Activated T-cell treated with anti-CD3 and anti-CD28 coated beads, Interleukin-2, amount 50 U/mL, for 72 hours (primary cell): ENCODE data around the gene KRT222. TPM values are rescaled to one million over a fixed set of nuclear protein-coding genes. Genes with fewer than 3 reads are reported as not detected.

Experiments
- ATAC-seq, 2 donors: fragments of 150-1000 bp; cut with Tn5 transposase; replicated peaks in 1 of 2; 2 replicates each; pipeline ENCODE4 v1.10.0; 2021; ENCODE audit warnings: moderate library complexity in 2 of 2, mild to moderate bottlenecking in 1 of 2
- DNase-seq, 2 donors: peaks; one replicate each; pipeline ENCODE4 v3.0.0; 2021 to 2022; ENCODE audit warnings: mixed read lengths in 1 of 2
- H3K27ac Mint-ChIP-seq: one replicate; pipeline ENCODE4 v1.8.0; 2022; ENCODE audit warnings: mild to moderate bottlenecking, moderate library complexity, mixed read lengths
- H3K27me3 Mint-ChIP-seq: one replicate; pipeline ENCODE4 v1.8.0; 2022; ENCODE audit warnings: low read depth, mixed read lengths
- H3K36me3 Mint-ChIP-seq, 2 donors: one replicate each; pipeline ENCODE4 v1.8.0; 2022; ENCODE audit warnings: mixed read lengths in 2 of 2, mild to moderate bottlenecking in 1 of 2; ENCODE audit not compliant: insufficient read depth in 2 of 2
- H3K4me1 Mint-ChIP-seq: one replicate; pipeline ENCODE4 v1.8.0; 2022; ENCODE audit warnings: low read depth, mixed read lengths
- H3K4me3 Mint-ChIP-seq, 2 donors: one replicate each; pipeline ENCODE4 v1.8.0; 2022; ENCODE audit warnings: mild to moderate bottlenecking in 2 of 2, mixed read lengths in 2 of 2, moderate library complexity in 2 of 2
- H3K9me3 Mint-ChIP-seq, 2 donors: one replicate each; pipeline ENCODE4 v1.8.0; 2022; ENCODE audit warnings: mixed read lengths in 2 of 2
- total RNA-seq, 2 donors: library from RNA; stranded (reverse); gene quantifications; one replicate each; pipeline ENCODE4 v1.2.3, GENCODE V29; 2022

The KRT222 gene
- total RNA-seq, 2 donors from 2014 or later = not detected

- DNase-seq = peak; percentile 55 to 64
- H3K27me3 Mint-ChIP-seq = no peaks in the 10 kb centered on the region
- ATAC-seq = peak; percentile 50 to 57
- H3K4me3 Mint-ChIP-seq = peak overlapping the region; percentile 89 to 93
- H3K9me3 Mint-ChIP-seq = no peaks in the 10 kb centered on the region
- peaks cover 40% of the 10 kb centered on the region for H3K4me1 Mint-ChIP-seq
- peaks cover 7 to 29% of the 10 kb centered on the region in 2 donors for H3K36me3 Mint-ChIP-seq
- H3K27ac Mint-ChIP-seq = peak overlapping the region; percentile 98
These were observed 18.0 kb downstream of the KRT222 start for GRCh38 chr17:40646791-40647623.

DNA sequence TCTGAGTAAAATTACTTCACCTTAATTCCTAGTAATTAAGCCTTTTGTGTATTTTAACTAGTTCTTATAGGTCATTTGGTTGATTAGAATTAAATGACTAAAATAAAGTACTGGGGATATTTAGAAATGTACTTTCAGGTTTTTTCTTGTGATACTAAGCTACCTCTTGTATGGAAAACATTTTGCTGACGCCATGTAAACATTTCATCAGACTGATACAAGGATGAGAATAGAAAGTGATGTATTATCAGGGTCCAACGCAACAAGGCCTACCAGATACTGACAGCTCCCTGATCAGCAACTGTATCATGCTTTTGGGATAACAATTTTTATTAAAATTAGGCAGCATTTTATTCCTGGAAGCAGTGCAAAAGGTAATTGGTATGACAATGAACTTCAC, 19.0 kb downstream of the KRT222 start:
- no peaks in the 10 kb centered on the region for H3K27me3 Mint-ChIP-seq
- no peaks in the 10 kb centered on the region for H3K9me3 Mint-ChIP-seq
- H3K4me3 Mint-ChIP-seq = peak overlapping the region; percentile 89 to 93
- no peak for DNase-seq
- H3K27ac Mint-ChIP-seq = peak overlapping the region; percentile 88
- peaks cover 10 to 31% of the 10 kb centered on the region in 2 donors for H3K36me3 Mint-ChIP-seq
- H3K4me1 Mint-ChIP-seq = peaks cover 44% of the 10 kb centered on the region
- no peak for ATAC-seq

DNA sequence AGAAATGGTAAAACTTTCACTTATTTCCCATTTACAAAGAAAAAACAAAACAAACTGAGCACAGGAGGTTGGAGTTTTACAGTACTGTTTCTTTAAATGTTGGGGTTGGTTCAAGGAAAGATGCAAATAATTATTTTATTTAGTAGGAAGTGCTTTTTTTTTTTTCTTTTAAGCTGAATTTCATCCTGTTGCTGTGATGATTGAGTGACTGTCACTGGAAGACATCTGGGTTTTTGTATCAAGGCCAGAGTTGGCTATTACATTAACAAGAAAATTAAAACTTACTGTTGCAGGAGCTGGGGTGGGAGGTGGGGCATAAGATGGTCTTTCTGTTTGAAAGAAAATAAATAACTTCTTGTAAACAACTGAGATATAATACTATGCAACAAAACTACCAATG, 19.7 kb downstream of the KRT222 start:
- DNase-seq = no peak
- Mint-ChIP-seq H3K4me1 (peaks cover 50% of the 10 kb centered on the region), H3K27ac (peak overlapping the region; percentile 98), H3K36me3 (peaks cover 11 to 33% of the 10 kb centered on the region in 2 donors), H3K4me3 (peak overlapping the region; percentile 47 to 89), H3K9me3 (no peaks in the 10 kb centered on the region), H3K27me3 (no peaks in the 10 kb centered on the region)
- ATAC-seq = no peak

GRCh38 chr17:40637931-40638330, 27.0 kb downstream of the KRT222 start:
- H3K9me3 Mint-ChIP-seq = no peaks in the 10 kb centered on the region
- H3K27me3 Mint-ChIP-seq = no peaks in the 10 kb centered on the region
- peak overlapping the region; percentile 30 for H3K27ac Mint-ChIP-seq
- ATAC-seq (no peak), DNase-seq (no peak)
- no peak overlapping the region for H3K4me3 Mint-ChIP-seq
- H3K36me3 Mint-ChIP-seq = peaks cover 16 to 35% of the 10 kb centered on the region in 2 donors
- peaks cover 37% of the 10 kb centered on the region for H3K4me1 Mint-ChIP-seq

DNA sequence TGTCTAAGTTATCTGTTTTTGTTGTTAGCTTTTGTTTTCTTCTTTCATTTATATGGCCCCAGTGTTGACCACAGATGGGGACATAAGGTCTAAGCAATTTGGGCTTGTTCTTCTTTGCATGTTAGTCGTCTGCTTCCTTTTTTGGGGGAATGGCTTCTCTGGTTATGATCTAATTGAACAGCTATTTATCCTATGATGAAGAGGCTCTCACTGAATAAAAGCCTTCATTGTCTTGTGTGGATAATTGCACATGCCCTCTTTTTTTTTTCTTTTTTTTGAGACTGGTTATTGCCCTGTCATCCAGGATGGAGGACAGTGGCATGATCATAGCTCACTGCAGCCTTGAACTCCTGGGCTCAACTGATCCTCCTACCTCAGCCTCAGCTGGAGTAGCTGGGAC, 31.1 kb downstream of the KRT222 start:
- peak overlapping the region; percentile 83 for H3K27ac Mint-ChIP-seq
- no peak overlapping the region for H3K4me3 Mint-ChIP-seq
- DNase-seq = no peak

GRCh38 chr17:40632216-40632615, 32.8 kb downstream of the KRT222 start:
- Mint-ChIP-seq H3K27ac (no peak overlapping the region), H3K4me3 (no peak overlapping the region)

More for the DNA sequence above, 31.1 kb downstream of the KRT222 start:
- peaks cover 10 to 38% of the 10 kb centered on the region in 2 donors for H3K36me3 Mint-ChIP-seq
- H3K4me1 Mint-ChIP-seq = peaks cover 17% of the 10 kb centered on the region
- no peaks in the 10 kb centered on the region for H3K27me3 Mint-ChIP-seq
- no peaks in the 10 kb centered on the region for H3K9me3 Mint-ChIP-seq
- ATAC-seq = no peak

GRCh38 chr17:40629842-40630241, 35.1 kb downstream of the KRT222 start:
- peaks cover 20% of the 10 kb centered on the region for H3K4me1 Mint-ChIP-seq
- peaks cover 16 to 28% of the 10 kb centered on the region in 2 donors for H3K36me3 Mint-ChIP-seq
- H3K27ac Mint-ChIP-seq = peak overlapping the region; percentile 2
- peak; percentile 36 to 74 for ATAC-seq
- H3K9me3 Mint-ChIP-seq = no peaks in the 10 kb centered on the region
- H3K4me3 Mint-ChIP-seq = no peak overlapping the region
- DNase-seq = no peak
- no peaks in the 10 kb centered on the region for H3K27me3 Mint-ChIP-seq

More at GRCh38 chr17:40632216-40632615, 32.8 kb downstream of the KRT222 start:
- Mint-ChIP-seq H3K9me3 (no peaks in the 10 kb centered on the region), H3K4me1 (peaks cover 10% of the 10 kb centered on the region), H3K27me3 (no peaks in the 10 kb centered on the region), H3K36me3 (peaks cover 14 to 38% of the 10 kb centered on the region in 2 donors)
- DNase-seq (no peak), ATAC-seq (no peak)

DNA sequence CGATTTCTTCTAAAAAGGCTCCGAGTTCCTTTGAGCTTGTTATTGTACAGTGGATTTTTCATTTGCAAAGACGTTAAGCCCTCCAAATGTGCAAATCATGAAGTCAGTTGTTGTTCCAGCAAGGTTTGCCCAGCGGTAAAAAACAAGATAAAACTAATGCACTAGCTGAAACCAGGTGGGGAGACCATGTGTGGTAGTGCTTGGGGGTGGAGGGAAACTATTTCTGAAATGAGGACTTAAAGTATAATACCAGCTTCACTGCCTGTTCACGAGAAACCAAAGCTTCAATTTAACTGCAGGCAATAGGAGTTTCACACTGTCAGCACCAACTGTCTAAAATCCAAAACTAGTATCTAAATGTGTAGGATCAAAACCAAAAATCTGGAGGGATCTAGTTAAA, 39.7 kb downstream of the KRT222 start:
- H3K9me3 Mint-ChIP-seq = no peaks in the 10 kb centered on the region
- DNase-seq (no peak), ATAC-seq (no peak)
- peak overlapping the region; percentile 50 for H3K27ac Mint-ChIP-seq
- H3K36me3 Mint-ChIP-seq = peaks cover 9 to 13% of the 10 kb centered on the region in 2 donors
- no peaks in the 10 kb centered on the region for H3K27me3 Mint-ChIP-seq
- peaks cover 45% of the 10 kb centered on the region for H3K4me1 Mint-ChIP-seq
- H3K4me3 Mint-ChIP-seq = peak overlapping the region; percentile 7 to 66

- Mint-ChIP-seq H3K27ac (peak overlapping the region; percentile 74), H3K36me3 (peaks cover 5% of the 10 kb centered on the region in 2 donors), H3K27me3 (no peaks in the 10 kb centered on the region), H3K4me1 (peaks cover 62% of the 10 kb centered on the region), H3K4me3 (peak overlapping the region in 1 of 2 donors; percentile 39), H3K9me3 (no peaks in the 10 kb centered on the region)
- ATAC-seq = no peak
- DNase-seq = no peak
These were observed 41.4 kb downstream of the KRT222 start for GRCh38 chr17:40623419-40624210.

DNA sequence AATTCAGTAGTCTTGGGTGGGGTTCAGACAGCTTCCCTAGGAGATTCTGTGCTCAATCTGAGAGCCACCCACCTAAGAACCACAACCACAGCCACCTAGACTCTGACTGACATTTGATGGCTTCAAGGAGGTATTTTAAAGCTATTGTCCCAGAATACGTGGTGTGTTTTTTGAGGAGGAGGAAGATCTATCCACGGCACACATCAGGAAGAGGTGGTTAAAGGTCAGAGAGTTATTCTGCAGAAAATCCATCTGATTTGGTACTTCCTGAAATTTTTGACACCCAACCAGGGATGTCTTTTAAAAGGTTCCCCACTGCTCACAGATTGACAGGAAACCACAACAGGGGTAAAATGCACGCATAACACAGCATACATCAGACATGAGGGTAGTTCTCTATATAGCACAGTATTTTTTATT, 42.5 kb downstream of the KRT222 start:
- H3K36me3 Mint-ChIP-seq = peaks cover 0 to 3% of the 10 kb centered on the region in 2 donors
- H3K4me3 Mint-ChIP-seq = peak overlapping the region; percentile 23 to 42
- ATAC-seq = peak; percentile 42 to 70
- H3K27ac Mint-ChIP-seq = peak overlapping the region; percentile 0
- H3K27me3 Mint-ChIP-seq = no peaks in the 10 kb centered on the region
- DNase-seq = no peak
- peaks cover 68% of the 10 kb centered on the region for H3K4me1 Mint-ChIP-seq
- H3K9me3 Mint-ChIP-seq = no peaks in the 10 kb centered on the region

- Mint-ChIP-seq H3K9me3 (no peaks in the 10 kb centered on the region), H3K36me3 (no peaks in the 10 kb centered on the region), H3K4me3 (no peak overlapping the region), H3K27ac (no peak overlapping the region), H3K27me3 (no peaks in the 10 kb centered on the region), H3K4me1 (peaks cover 78% of the 10 kb centered on the region)
- ATAC-seq = no peak
- no peak for DNase-seq
These were observed 43.4 kb downstream of the KRT222 start for GRCh38 chr17:40621578-40621977.

DNA sequence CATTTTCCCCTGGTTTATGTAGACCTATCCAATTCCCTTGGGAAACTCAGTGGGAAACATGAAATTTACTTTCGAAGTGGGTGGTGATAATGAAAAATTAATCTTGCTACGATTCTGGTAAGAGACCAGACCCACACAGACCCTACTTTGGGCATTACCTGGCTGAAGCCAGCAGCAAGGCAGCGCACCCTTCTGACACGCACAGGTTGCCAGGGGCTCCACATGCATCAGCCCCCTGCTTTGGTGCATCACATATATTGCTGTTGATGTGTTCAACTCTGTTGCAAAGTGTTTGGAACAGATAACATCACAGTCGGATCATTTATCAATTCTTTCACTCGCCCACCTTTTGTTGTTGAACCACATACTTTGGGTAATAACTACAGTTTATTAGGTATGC, 44.0 kb downstream of the KRT222 start:
- Mint-ChIP-seq H3K4me3 (peak overlapping the region in 1 of 2 donors; percentile 48), H3K4me1 (peaks cover 83% of the 10 kb centered on the region), H3K27ac (no peak overlapping the region), H3K9me3 (no peaks in the 10 kb centered on the region), H3K36me3 (no peaks in the 10 kb centered on the region), H3K27me3 (no peaks in the 10 kb centered on the region)
- ATAC-seq = no peak
- DNase-seq = no peak
